ENCODE results near the gene ZNF385D.

Gene ZNF385D, protein sequence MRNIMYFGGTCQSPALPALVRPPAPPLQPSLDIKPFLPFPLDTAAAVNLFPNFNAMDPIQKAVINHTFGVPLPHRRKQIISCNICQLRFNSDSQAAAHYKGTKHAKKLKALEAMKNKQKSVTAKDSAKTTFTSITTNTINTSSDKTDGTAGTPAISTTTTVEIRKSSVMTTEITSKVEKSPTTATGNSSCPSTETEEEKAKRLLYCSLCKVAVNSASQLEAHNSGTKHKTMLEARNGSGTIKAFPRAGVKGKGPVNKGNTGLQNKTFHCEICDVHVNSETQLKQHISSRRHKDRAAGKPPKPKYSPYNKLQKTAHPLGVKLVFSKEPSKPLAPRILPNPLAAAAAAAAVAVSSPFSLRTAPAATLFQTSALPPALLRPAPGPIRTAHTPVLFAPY

DNA sequence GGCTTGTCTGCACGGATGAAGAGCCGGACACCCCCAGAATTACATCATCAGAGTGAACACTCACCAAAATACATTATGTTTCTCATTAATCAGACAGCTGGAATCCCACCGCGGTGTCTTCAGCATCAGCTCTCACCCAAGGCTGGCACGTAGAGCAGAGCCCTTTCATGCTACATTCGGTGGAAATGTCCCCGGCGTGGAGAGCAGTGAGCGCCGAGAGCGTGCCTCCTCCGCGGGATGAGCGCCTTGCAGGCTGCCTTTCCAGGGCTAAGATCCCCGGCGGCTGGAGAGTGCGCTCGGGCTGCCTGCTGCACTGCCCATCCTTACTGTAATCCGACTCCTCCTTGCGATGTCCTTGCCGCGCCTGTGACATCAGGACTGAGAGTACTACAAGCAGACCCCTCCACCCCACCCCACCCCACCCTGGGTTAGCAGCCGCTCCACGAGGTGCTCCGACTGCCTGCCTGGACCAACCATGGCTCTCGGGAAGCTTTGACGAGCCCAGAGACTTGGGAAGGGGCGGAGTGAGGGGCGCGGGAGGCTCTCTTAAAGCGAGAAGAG is at the start of gene ZNF385D:
Gene ZNF385D (minus strand): TSS at position 380 of the 561 bp plus-strand sequence. CDS start 294 bp downstream, at position 86.
- DNase-seq, result peak; percentile 55

DNA sequence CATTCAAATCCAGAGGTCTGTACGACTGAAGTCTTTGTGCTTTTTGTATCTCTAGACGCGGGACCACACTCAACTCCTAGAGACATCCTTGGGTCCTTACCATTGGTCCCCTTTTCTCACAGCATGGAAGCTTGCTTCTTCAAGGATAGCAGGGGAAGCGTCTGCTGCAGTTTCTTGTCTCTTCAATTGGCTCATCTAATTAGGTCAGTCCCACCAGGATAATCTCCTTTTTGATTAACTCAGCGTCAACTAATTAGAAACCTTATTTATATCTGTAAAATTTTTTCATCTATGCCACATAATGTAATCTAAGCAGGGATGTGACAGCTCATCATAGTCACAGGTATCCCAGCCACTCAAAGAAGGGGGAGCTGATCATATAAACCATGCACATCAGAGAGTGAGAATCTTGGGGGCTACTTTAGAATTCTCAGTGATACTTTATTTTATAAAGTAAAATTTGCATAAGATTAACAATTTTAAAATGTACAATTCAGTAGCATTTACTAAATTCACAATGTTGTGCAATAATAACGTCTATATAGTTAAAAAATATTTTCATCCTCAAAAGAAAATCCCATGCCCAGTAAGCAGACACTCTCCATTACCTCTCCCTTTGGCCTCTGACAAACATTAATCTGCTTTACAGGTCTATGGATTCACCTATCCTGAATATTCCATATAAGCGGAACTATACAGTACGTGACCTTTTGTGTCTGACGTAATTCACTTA is 47.5 kb upstream of the ZNF385D start:
- DNase-seq, result no peak

DNA sequence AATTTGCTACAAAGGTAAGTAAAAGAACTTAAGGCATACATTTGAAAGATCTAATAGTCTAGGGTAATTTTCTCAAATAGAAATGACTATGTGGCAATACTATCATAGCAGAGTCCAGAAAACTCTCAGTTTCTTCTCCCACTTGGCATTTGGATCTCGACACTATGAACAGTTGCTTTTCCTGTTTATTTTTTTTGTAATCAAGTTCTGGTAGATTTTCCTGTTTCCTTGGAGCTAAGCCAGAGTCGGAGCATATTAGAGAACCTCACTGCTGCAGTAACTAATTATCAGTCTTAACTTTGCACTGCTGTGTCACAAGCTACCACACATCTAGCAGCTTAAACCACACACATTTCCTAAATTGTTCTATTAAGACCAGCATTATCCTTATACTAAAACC is 44.9 kb upstream of the ZNF385D start:
- peak; percentile 3 for DNase-seq

DNA sequence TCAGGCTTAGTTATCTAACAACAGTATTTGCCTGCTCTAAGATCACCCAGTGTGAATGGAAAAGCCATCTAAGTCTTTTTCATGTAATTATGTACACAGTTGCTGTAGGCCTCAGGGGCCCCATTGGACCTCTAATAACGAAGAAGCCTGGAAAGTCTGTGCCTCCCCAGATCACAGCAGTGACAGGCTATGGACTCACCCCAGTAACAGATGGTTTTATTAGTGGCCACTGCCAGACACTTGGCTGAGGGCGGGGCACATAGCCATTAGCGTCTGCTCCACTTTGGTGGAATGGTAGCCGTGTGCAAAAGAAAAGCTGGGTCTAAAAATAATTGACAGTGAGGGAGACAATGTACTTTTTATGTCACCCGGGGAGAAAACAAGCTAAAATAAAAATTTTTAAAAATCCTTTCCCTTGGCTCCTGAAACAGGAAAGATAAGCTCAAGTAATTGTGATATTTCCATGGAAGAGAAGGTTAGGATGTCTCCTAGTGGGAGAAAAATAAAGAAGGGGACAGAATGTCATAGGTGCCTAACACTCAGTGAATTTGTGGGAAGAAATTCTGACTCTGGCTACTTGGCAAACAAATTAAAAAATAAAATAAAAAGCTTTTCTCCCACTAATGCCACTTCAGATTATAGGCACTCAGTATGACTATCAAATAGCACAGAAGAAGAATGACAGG is 44.3 kb upstream of the ZNF385D start:
- peak; percentile 83 for DNase-seq

DNA sequence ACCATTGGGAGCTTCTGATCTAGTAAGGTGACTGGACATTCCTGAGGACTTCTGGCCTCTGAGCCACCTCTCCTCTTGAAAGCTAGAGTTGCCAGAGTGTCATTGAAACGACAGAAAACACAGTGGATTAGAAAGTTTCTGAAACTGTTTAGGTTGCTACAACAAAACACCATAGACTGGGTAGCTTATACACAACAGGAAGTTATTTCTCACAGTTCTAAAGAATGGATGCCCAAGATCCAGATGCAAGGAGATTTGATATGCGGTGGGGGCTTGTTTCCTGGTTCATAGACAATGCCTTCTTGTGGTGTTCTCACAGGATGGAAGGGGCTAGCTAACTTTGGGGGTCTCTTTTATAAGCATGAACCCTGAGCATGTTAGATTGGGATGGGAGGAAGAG is 43.3 kb upstream of the ZNF385D start:
- no peak for DNase-seq

DNA sequence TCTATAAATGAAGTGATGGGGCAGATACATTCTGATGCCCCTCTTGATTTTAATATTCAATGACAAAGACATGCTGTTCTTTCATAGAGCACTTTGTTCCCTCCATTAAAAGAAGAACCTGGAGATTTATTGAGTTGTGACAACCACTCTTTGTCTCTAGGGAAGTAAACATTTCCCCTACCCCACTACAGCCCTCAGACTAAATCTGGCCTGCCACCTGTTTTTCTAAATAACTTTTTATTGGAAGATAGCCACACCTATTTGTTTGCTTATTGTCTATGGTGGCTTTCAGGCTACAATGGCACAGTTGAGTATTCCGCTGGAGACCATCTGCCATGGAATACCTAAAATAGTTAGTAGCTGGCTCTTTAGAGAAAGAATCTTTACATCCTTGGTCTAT is 41.2 kb upstream of the ZNF385D start:
- DNase-seq, result peak; percentile 64

DNA sequence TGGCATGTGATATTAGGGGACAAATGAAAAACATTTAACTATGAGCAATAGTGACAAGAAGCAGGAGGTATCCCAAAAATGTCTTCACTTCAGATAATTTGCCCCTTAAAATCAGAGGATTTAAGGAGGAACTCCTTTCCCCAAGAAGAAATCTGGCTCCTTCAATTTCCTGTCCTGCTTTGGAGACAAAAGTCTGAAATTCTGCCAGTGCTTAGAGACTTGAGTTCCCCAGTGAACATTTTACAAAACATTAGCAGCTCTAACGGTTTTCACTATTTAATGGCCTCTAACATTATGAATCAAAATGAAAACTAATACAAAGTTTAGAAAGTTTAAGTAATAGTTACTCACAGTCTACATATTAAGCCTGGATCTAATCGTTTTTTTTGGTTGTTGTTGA is 40.3 kb upstream of the ZNF385D start:
- DNase-seq, result no peak

DNA sequence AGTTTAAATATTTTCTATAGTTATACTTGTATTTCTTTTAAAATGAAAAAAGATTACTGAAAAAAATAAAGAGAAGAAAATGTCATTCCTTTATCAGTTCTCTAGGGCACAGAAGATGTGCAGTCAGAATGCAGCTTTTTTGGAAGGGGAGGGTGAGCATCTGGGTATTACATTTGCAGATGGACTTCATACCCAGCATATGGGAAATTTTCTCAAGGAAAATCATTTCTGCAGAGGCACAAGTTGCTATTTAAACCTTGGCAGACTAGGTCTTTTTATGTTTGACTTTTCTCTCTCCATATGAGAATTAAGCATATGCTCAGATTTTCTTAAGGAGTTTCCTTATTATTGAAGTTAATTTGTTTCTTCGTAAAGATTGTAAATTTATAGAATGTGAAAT is 39.5 kb upstream of the ZNF385D start:
- peak; percentile 0 for DNase-seq

DNA sequence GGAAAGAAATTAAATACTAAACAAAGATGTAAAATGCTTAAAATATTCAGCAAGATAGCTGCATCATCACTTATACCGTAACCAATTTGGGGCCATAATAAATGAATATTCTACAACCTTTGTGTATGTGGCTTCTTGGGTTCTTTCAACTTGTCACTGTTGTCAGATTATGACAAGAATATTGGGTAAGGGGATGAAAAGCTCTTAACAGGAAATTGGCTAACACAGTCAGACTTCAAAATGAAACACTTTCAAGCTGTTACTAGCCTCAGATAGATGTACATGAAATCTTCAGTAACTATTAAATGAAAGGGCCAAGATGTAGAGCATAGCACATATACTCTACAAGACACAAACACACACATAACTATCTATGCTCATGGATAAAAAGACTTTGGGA is 38.7 kb upstream of the ZNF385D start:
- no peak for DNase-seq

DNA sequence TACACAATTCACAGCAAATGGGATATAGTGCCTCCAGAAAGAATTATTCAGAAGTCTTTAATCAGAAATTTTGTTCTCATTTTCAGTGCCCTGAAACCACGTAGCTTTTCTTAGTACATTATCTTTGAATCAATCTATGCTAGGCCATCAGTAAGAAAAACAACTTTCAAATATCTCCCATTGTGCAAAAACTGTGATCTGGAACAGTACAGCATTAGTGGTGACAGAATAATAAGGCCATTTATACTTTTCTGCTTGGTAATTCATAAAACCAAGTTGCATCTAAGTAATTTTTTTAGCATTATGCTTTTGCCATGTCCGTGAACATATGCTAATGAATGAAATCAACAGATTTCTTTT is 35.4 kb upstream of the ZNF385D start:
- no peak for DNase-seq

DNA sequence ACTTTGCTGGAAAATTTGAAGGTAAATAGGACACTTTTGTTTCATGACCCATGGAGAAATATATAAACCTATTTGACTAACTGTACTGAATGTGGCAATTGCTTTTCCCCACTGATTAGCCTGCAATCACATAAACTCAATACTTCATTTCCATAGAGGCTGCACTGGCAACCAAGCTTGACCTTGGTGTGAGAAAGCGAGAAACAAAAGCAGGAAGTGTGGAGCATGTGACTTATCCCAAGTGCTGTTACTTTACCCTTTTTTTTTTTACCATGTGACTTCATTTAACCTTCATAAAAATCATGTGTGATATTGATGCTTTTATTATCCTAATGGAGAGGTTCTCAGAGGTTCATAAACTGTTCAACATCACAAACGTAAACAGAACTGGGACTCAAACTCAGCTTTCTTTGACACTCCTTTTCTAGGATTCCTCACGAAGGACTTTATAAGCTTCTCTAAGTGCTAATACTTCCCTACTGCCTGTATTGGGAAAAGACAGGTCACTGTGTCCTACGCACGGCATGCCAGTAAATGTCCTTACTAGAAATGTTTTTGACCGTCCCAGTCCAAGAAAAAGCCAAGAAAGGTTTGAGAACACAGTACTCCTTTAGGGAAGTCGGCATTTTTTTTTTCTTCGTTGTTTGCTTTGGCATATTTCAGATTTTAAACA is 34.9 kb upstream of the ZNF385D start:
- DNase-seq, result no peak

DNA sequence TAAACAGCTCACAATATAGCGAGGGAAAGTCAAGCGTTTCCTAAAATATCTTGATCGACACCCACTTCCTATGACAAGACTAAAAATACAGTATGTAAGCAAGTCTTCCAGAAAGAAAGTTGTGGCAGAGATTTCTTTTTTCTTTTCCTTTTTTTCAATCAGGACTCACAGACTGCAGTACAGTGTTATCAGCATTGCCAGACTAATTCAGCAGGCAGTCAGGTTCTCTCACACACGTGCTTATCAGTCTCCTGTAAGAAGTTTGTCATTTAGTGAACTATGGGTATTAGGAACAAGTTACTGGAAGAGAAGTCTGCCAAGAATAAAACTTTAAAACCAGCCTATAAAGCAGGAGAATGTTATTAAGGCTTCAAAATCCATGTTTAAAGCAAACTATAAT is 32.8 kb upstream of the ZNF385D start:
- no peak for DNase-seq

DNA sequence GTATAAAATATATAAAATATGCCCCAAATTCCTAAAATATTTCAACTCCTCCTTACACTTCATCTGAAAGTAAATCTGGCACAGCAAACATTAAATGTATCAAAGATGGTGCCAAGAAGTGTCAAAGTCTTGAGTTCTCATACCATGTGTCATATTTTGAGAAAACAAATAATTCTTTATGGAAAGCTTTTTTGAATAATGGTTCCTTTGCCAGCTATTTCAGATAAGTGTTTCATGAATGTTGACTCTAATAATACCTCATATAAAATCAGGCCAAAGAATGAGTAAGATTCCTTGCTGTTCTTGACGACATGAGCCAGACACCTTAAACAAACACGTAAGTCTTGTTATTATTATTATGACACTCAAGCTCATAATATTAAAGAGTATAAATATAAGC is 30.3 kb upstream of the ZNF385D start:
- no peak for DNase-seq

DNA sequence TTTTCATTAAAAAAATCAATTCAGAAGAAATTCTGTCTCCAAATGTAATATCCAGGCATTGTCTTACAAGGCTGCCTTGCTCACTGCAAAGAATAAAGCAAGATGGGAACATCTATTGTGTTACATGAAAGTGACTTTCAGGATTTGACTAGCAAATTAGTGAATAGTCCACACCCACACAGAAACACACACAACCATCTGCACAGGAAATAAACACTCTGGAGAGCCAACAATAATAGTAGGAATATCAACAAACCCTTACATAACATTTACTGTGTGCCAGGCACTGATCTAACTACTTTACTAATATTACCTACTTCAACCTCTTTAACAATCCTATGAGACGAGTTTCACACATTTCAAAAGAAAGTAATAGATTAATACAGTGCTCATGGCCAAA is 28.9 kb upstream of the ZNF385D start:
- no peak for DNase-seq

DNA sequence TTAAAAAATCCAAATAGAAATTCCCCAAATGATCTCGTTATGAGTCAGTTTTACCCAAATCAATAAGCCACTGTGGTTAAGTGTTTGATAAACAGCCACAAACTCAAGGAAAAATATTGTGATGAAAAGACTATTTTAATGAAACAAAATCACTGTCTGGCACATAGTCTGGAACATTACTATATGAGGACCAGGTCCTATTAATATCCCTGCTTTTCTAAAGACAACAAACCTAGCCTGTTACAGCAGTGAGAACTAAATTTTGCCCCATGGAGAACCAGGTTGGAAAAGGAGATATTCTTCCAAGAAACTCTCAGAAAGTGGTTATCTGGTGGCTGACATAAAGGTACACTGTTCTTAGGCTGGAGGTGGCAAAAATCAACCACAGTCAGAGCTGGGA is 27.7 kb upstream of the ZNF385D start:
- DNase-seq, result no peak

DNA sequence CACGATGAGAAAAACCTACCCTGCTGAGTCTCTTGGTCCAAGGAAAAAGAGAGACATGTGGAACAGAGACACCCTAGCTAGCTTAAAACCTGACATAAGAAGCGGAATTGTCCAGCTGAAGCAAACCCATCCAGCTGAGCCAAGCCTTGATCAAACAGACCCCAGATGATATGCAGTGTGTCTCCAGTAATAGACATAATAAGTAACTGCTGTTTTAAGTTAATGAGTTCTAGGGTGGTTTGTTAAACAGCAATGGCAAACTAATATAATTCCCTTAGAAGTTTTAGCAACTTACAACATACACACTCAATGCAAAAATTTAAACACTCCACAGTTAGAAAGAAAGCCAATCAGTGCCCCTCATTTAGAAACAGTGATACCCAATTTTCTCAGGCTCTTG is 26.8 kb upstream of the ZNF385D start:
- DNase-seq, result no peak

DNA sequence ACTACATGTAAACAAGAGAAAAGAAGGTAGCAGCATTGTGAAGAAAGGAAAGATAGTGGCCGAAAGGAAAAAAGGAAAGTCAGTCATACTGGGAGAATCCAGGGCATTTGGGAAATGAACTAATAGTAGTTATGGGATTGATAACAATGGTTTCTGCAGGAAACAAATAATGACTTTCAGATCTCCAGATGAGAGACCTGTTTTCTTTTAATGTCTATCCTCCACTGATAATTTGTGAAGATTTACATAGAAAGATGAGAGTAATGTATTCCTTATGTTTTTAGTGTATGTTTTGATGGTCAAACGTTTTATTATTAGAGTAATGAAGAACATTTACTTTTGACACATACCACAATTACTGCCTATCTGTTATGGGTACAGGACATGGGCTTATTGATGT is 15.0 kb upstream of the ZNF385D start:
- DNase-seq, result no peak

DNA sequence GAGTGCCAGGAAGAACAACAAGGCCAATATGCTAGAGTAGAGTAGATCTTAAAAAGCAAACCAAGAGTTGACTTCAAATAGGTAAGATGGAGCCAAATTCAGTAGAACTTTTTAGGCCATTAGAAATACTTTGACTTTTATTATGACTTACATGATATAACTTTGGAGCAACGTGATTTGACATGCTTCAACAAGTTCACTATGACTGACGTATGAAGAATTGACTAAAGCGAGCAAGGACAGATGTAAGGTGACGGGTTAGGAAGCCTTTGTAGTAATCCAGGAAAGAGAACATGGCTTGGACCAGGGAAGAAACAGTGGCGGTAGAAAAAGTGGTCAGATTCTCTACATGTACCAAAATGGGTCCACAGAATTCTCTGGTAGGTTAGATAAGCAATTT is 4.9 kb upstream of the ZNF385D start:
- DNase-seq, result no peak

DNA sequence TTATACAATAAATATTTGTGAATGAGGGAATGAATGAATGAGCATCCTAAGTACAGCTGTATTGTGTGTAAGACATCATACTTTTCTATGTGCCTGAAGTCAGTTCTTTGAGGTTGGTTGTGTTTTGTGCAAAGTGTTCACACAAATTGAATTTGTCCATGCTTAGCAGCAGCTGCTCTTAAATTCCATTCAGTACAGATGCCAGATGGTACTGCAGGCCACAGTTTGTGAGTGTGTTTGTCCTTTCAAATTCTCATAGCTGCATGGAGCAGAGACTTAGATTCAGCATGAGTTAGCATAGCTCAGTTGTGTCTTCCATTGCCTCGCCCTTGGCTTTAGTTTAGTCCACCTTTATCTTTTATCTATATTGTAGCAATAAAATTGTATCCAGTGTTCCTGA is 3.8 kb upstream of the ZNF385D start:
- peak; percentile 2 for DNase-seq

DNA sequence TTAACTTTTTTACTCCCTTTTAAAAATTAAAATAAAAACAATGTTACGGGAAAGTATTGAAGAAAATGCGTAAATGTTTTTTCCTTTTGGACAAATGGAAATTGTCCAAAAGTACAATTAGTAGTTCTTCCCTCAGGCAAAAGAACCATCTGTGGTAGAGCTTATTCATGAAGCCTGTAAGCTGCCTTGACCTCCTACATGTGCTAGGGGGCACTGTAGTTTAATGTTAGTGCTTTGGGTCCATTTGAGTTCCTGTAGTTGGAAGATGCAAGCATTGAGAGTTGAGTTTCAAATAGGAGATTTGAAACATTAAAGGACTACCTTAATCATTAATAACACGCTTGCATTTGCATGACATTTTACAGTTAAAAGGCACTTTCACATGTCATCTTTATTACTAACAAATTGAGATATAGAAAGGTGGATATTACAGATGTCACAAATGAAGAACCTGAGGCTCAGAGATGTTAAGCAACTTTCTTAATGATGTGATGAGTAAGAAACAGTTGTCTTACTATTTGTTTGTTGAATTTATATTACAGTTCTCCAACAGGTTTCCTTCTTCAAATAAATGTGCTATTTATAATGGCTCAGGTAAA is 1.8 kb upstream of the ZNF385D start:
- DNase-seq, result peak; percentile 66

DNA sequence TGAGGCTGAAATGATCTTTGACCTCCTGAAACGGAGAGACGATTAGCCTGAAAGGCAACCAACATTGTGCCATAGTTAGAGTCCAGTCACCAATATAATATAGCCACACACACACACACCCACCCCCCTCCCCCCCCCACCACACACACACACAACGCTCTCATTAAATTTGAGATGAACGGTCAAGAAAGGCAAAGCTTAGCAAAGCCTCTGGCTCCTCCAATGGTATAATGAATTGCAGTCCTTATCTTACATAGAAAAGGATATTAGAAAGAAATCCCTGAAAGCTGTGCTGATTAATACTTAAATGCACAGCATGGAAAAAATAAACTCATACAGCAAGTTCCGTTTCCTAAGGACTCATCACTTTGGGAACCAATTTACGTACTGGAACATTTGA is 876 bp upstream of the ZNF385D start:
- DNase-seq, result no peak

DNA sequence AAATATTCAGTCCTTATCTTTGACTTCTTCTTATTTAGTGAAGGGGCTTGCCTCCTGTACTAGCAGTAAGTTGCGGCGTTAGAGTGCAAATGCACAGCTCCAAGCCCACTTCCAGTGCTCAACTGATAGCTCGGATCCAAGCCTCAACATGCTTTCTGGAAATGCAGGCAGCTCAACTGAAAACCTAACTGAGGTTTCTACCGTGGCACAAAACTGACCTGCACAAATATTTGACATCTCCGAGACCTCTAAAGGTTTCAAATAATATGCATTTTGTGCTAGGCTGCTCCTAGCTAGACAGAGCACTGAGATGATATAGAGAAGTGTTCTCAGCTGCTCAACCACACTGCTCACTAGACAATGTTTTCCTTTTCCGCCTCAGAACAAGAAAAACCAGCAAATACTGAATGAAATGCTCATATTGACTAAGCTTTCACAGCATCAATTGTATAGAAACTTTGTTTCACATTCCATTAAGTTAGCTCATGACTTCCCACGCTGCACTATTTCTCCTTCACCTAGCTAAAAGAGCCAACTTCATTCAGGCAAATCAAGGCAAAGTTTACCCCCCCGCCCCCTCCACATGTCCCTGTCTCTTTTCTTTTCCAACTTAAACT is 822 bp downstream of the ZNF385D start:
- DNase-seq, result no peak

Data from NCI-H69 (cell line).